Activated naive CD8-positive, alpha-beta T cell (primary cell): Measurements from ENCODE around the gene TNFRSF14.

Source experiments
- H3K27ac Mint-ChIP-seq: one replicate; pipeline ENCODE4 v1.8.0; 2021; ENCODE audit warnings: mixed read lengths
- H3K27me3 Mint-ChIP-seq: one replicate; pipeline ENCODE4 v1.8.0; 2021; ENCODE audit warnings: mixed read lengths
- H3K36me3 Mint-ChIP-seq: one replicate; pipeline ENCODE4 v1.8.0; 2021; ENCODE audit warnings: mixed read lengths
- H3K4me1 Mint-ChIP-seq: one replicate; pipeline ENCODE4 v1.8.0; 2021; ENCODE audit warnings: low read depth, mixed read lengths
- H3K4me3 Mint-ChIP-seq: one replicate; pipeline ENCODE4 v1.8.0; 2021; ENCODE audit warnings: mild to moderate bottlenecking, mixed read lengths
- H3K9me3 Mint-ChIP-seq: one replicate; pipeline ENCODE4 v1.8.0; 2021; ENCODE audit warnings: low read depth, mixed read lengths

Gene TNFRSF14

GRCh38 chr1:2518528-2518927, 37.6 kb upstream of the TNFRSF14 start:
- Mint-ChIP-seq H3K9me3 (no peaks in the 10 kb centered on the region), H3K27ac (peak overlapping the region; percentile 22)

DNA sequence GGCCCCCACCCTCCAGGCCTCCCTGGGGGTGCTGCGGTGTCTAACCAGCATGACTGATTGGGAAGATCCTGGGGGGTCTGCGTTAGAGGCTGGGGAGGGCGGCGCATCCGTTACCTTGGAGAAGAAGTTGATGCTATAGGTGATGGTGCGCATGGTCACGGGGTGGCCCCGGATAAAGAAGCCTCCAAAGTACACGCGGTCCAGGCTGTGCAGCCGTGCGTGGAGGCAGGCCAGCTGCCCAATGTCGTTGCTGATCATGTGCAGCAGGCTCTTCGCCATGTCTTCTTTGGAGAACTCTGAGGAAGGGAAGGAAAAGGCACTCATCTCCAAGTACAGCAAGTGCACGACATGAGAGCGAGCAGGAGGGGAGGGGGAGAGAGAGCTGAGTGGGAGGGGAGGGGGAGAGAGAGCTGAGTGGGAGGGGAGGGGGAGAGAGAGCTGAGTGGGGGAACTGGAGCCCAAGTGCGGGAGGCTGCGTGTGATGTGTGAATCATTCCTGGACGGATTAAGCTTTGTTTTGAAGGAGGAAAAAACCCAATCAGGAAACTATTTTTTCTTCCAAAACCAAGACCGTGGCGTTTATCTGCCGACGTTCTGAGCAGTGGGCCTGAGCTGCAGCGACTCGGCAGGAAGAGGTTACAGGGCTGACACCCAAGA, 37.0 kb upstream of the TNFRSF14 start:
- H3K4me1 Mint-ChIP-seq: peaks cover 19% of the 10 kb centered on the region
- no peaks in the 10 kb centered on the region for H3K9me3 Mint-ChIP-seq
- H3K27ac Mint-ChIP-seq: no peak overlapping the region
- no peak overlapping the region for H3K4me3 Mint-ChIP-seq
- H3K27me3 Mint-ChIP-seq: no peaks in the 10 kb centered on the region
- no peaks in the 10 kb centered on the region for H3K36me3 Mint-ChIP-seq

More at GRCh38 chr1:2518528-2518927, 37.6 kb upstream of the TNFRSF14 start:
- Mint-ChIP-seq H3K27me3 (no peaks in the 10 kb centered on the region), H3K4me1 (peaks cover 13% of the 10 kb centered on the region), H3K36me3 (no peaks in the 10 kb centered on the region), H3K4me3 (no peak overlapping the region)

DNA sequence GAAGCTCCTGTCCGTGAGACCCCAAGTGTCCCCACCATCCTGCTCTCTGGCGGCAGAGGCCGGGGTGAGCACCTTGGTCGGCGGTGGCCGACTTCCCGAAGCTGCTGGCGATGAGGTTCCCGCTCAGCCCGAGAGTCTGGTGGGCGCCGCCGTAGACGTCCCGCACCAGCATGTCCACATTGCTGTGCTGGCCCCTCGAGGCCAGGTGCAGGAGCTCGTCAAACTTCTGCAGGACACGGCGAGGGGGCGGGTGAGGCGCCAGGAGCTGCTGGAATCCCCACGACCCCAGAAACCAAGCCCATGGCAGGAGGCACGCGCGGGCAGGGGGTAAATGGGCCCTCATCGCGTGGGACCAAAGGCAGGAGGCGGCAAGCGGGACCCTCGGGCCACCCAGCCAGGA, 36.4 kb upstream of the TNFRSF14 start:
- Mint-ChIP-seq H3K9me3 (no peaks in the 10 kb centered on the region), H3K4me3 (no peak overlapping the region), H3K4me1 (peaks cover 25% of the 10 kb centered on the region), H3K36me3 (no peaks in the 10 kb centered on the region), H3K27ac (no peak overlapping the region), H3K27me3 (no peaks in the 10 kb centered on the region)

GRCh38 chr1:2520206-2520605, 36.0 kb upstream of the TNFRSF14 start:
- no peak overlapping the region for H3K27ac Mint-ChIP-seq
- no peaks in the 10 kb centered on the region for H3K27me3 Mint-ChIP-seq
- peaks cover 30% of the 10 kb centered on the region for H3K4me1 Mint-ChIP-seq
- H3K9me3 Mint-ChIP-seq: no peaks in the 10 kb centered on the region
- H3K4me3 Mint-ChIP-seq: no peak overlapping the region
- no peaks in the 10 kb centered on the region for H3K36me3 Mint-ChIP-seq

DNA sequence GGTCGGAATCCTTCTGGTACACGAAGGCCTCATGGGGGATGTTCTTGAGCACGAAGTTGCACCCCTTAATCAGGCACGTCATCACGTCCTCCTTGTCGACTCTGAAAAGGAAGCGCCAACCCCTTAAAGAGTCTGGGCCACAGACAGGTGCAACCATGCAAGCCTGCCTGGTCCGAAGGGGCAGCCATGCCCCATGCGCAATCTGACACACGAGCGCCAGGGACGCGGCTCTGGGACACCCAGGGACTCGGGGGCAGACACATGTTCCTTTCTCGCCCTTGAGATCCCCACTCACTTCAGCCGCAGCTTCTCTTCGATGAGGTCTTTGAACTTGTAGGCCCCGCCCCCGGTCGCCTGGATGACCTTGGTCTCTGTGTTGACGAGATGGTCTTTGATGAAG, 35.4 kb upstream of the TNFRSF14 start:
- Mint-ChIP-seq H3K4me3 (no peak overlapping the region), H3K36me3 (no peaks in the 10 kb centered on the region), H3K9me3 (no peaks in the 10 kb centered on the region), H3K27me3 (no peaks in the 10 kb centered on the region), H3K4me1 (peaks cover 31% of the 10 kb centered on the region), H3K27ac (no peak overlapping the region)

DNA sequence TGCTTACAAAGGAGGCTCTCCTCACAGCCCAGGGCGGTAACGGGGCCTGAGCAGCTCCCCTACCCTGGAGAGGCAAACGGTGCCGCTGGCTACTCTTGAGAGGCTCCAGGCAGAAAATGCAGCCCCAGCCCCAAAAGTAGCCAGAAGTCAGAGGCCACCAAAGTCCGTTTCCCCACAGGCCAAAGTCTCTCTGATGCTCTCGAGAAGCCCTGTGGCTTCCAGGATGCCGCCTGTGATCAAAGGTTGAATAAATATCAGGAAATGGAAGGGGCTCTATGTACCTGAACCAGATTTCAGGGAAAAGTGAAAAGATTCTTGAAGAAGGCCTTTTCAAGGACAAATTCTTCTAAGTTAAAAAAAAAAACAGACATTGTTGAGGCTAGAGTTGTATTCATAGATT, 33.9 kb upstream of the TNFRSF14 start:
- no peaks in the 10 kb centered on the region for H3K9me3 Mint-ChIP-seq
- H3K4me1 Mint-ChIP-seq: peaks cover 36% of the 10 kb centered on the region
- H3K27me3 Mint-ChIP-seq: peaks cover 2% of the 10 kb centered on the region
- no peak overlapping the region for H3K4me3 Mint-ChIP-seq
- no peaks in the 10 kb centered on the region for H3K36me3 Mint-ChIP-seq
- H3K27ac Mint-ChIP-seq: peak overlapping the region; percentile 96

DNA sequence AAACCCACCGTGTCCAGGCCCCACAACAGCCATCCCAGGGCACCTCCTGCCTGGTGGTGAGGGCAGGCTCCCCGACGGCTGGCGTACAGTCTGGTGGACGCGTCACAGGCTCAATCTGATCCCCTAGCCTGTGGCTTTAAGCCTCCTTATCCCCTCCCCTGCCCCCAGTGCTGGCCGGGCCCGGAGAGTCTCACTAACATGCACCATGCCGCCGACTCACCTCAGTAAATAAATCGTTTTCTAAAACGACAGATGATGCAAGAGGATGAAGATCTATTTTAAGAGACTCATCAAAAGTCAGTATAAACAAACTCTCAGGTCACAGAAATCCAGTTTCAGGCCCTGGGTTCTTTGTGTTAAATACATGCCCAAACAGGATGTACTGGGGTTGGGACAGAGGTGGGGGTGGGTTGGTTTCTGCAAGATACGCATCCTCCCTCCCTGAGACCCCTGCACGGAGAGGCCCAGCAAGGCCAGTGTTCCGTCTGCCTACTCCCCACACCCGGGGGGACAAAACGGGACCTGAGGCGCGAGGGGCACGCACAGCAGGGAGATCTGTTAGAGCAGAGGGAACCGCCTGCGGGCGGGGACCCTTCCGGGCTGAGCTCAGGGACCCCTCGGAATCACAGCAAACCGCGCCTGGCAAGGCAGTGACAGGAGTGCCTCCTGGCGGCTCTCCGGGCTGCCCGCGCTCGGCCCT, 32.8 kb upstream of the TNFRSF14 start:
- Mint-ChIP-seq H3K4me3 (peak overlapping the region; percentile 94), H3K27me3 (peaks cover 2% of the 10 kb centered on the region), H3K9me3 (no peaks in the 10 kb centered on the region), H3K27ac (peak overlapping the region; percentile 96), H3K4me1 (peaks cover 36% of the 10 kb centered on the region), H3K36me3 (no peaks in the 10 kb centered on the region)

GRCh38 chr1:2523891-2524609, 32.1 kb upstream of the TNFRSF14 start:
- H3K27ac Mint-ChIP-seq: peak overlapping the region; percentile 88
- no peaks in the 10 kb centered on the region for H3K36me3 Mint-ChIP-seq

GRCh38 chr1:2525572-2525919, 30.6 kb upstream of the TNFRSF14 start:
- H3K27ac Mint-ChIP-seq: peak overlapping the region; percentile 90
- H3K36me3 Mint-ChIP-seq: no peaks in the 10 kb centered on the region
- no peaks in the 10 kb centered on the region for H3K9me3 Mint-ChIP-seq
- H3K4me1 Mint-ChIP-seq: peaks cover 41% of the 10 kb centered on the region
- H3K4me3 Mint-ChIP-seq: peak overlapping the region; percentile 94
- peaks cover 2% of the 10 kb centered on the region for H3K27me3 Mint-ChIP-seq

More at GRCh38 chr1:2523891-2524609, 32.1 kb upstream of the TNFRSF14 start:
- H3K4me3 Mint-ChIP-seq: peak overlapping the region; percentile 94
- H3K4me1 Mint-ChIP-seq: peaks cover 40% of the 10 kb centered on the region
- peaks cover 2% of the 10 kb centered on the region for H3K27me3 Mint-ChIP-seq
- H3K9me3 Mint-ChIP-seq: no peaks in the 10 kb centered on the region

- H3K4me3 Mint-ChIP-seq: peak within 1 kb of the TSS; percentile 94
- H3K9me3 Mint-ChIP-seq: no peaks in the 10 kb centered on the region
- H3K4me1 Mint-ChIP-seq: peaks cover 46% of the 10 kb centered on the region
- peak within 1 kb of the TSS; percentile 93 for H3K27ac Mint-ChIP-seq
- peaks cover 2% of the 10 kb centered on the region for H3K27me3 Mint-ChIP-seq
- H3K36me3 Mint-ChIP-seq: no peaks in the 10 kb centered on the region
Measured at GRCh38 chr1:2525920-2526823, 30.0 kb upstream of the TNFRSF14 start, which contains the start of gene PANK4. Gene PANK4, minus strand, starts transcription at chr1:2526596. Its CDS starts 9 bp downstream, at chr1:2526587.

DNA sequence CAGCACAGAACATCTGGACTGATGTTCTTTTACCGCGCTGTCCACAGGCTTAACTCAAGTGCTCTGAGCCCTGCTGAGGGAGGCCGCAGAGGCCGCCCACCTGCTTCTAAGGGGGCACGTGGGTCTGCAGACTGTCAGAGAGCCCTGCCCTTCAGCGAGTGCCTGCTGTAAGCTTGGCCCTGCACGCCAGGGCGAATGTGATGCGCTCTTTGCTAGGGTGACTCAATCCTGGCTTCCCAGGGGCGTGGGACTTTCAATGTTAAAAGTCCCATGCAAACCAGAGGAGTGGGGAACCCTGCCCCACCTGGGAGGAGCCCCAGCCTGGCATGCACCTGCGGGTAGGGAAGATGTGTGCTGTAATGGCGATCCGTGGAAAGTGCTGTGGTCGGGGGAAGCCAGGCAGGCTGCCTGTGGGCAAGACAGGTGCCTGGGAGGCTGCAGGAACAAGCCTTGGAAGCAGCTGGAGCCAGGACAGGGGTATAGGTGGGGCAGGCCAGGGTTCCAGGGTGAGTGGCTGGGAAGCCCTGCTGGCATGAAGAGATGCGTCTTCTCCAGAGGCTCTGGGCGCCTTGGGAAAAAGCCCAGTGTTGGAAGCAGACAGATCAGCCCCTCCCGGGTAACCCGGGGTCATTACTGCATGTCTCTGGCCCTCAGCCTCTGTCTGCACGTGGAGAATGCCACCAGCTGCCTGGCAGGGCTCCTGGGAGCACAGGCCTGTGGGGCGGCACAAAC, 29.2 kb upstream of the TNFRSF14 start:
- Mint-ChIP-seq H3K9me3 (no peaks in the 10 kb centered on the region), H3K27ac (peak overlapping the region; percentile 75), H3K4me1 (peaks cover 46% of the 10 kb centered on the region), H3K27me3 (peaks cover 2% of the 10 kb centered on the region), H3K36me3 (no peaks in the 10 kb centered on the region), H3K4me3 (peak overlapping the region; percentile 77)

DNA sequence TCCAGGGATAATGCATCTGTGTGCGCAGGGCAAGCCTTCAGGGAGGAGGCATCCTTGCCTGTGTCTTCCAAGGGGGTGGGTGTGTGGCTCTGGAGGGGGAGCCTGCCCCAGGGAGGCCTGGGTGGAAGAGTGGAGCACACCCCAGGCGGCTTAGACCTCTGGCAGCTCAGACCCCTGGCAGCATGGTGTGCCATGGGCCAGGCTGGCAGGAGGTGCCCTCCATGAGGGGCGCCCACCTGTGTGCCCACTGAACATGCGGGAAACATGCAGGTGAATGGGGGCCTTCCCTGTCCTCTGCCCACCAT, 28.7 kb upstream of the TNFRSF14 start:
- no peak overlapping the region for H3K4me3 Mint-ChIP-seq
- H3K36me3 Mint-ChIP-seq: no peaks in the 10 kb centered on the region
- no peaks in the 10 kb centered on the region for H3K9me3 Mint-ChIP-seq

GRCh38 chr1:2528016-2528415, 28.2 kb upstream of the TNFRSF14 start:
- H3K4me3 Mint-ChIP-seq: no peak overlapping the region
- H3K36me3 Mint-ChIP-seq: no peaks in the 10 kb centered on the region
- H3K27ac Mint-ChIP-seq: no peak overlapping the region
- peaks cover 38% of the 10 kb centered on the region for H3K4me1 Mint-ChIP-seq
- peaks cover 2% of the 10 kb centered on the region for H3K27me3 Mint-ChIP-seq
- no peaks in the 10 kb centered on the region for H3K9me3 Mint-ChIP-seq

More for the DNA sequence above, 28.7 kb upstream of the TNFRSF14 start:
- Mint-ChIP-seq H3K27me3 (peaks cover 2% of the 10 kb centered on the region), H3K27ac (no peak overlapping the region), H3K4me1 (peaks cover 43% of the 10 kb centered on the region)

- H3K36me3 Mint-ChIP-seq: no peaks in the 10 kb centered on the region
- no peaks in the 10 kb centered on the region for H3K9me3 Mint-ChIP-seq
- peaks cover 2% of the 10 kb centered on the region for H3K27me3 Mint-ChIP-seq
- no peak overlapping the region for H3K27ac Mint-ChIP-seq
- peak overlapping the region; percentile 82 for H3K4me3 Mint-ChIP-seq
- peaks cover 32% of the 10 kb centered on the region for H3K4me1 Mint-ChIP-seq
Measured at GRCh38 chr1:2528611-2528965, 27.6 kb upstream of the TNFRSF14 start.
